22Rv1 (cell line): ENCODE data around the gene REXO4.

ENCODE experiments used
- H3K27ac ChIP-seq: fragments of 450-650 bp; 2 replicates; pipeline ENCODE4 v1.5.1; 2017
- ZFX ChIP-seq: fragments of 450-650 bp; IDR thresholded peaks from 2 replicates; pipeline ENCODE4 v1.6.1; 2017; ENCODE audit warnings: antibody characterized with exemption, borderline replicate concordance
- TF ChIP-seq, protein P1 (sequence below): fragments of 450-650 bp; IDR thresholded peaks from 2 replicates; pipeline ENCODE4 v1.5.1; 2017; ENCODE audit warnings: mild to moderate bottlenecking

Gene REXO4, protein sequence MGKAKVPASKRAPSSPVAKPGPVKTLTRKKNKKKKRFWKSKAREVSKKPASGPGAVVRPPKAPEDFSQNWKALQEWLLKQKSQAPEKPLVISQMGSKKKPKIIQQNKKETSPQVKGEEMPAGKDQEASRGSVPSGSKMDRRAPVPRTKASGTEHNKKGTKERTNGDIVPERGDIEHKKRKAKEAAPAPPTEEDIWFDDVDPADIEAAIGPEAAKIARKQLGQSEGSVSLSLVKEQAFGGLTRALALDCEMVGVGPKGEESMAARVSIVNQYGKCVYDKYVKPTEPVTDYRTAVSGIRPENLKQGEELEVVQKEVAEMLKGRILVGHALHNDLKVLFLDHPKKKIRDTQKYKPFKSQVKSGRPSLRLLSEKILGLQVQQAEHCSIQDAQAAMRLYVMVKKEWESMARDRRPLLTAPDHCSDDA

DNA sequence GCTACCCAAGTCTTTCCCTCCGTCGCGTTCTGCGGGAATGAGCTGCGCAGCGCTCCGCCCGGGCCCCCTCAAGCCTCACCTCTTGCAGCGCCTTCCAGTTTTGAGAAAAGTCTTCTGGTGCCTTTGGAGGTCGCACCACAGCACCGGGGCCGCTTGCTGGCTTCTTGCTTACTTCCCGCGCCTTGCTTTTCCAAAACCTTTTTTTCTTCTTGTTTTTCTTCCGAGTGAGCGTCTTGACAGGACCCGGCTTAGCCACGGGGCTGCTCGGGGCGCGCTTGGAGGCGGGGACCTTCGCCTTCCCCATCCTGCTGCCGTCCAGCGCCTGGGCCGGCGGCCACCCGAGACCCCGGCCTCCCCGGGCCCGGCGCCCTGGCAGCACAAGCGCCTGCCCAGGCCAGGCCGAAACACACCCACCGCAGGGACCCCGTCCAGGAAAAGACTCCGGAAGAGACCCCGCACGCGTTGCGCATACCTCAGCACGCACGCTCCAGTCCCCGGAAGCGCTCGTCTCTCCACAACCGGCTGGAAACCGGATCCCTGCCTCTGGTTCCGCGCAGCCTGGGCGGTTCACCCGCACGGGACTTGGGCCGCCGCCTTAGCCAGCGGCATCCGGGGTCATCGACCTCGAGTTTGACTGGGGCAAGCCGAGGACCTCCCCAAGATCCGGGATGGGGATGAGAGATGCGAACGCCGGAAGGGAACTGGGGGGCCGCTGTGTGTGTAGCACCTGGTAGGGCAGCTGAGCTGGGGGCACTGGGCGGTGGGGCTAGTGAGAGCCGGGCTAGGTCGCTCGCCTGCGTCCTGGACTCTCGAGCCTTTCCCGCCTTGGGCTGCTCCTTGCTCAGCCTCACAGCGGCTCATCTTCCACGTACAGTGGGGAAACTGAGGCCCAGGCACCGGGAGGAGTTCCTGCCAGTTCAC is at the start of gene REXO4:
Gene REXO4, minus strand, starts transcription at position 470 of the 921 bp plus-strand sequence. Its CDS starts 166 bp downstream, at position 304.
- TF ChIP-seq, protein P1, sequence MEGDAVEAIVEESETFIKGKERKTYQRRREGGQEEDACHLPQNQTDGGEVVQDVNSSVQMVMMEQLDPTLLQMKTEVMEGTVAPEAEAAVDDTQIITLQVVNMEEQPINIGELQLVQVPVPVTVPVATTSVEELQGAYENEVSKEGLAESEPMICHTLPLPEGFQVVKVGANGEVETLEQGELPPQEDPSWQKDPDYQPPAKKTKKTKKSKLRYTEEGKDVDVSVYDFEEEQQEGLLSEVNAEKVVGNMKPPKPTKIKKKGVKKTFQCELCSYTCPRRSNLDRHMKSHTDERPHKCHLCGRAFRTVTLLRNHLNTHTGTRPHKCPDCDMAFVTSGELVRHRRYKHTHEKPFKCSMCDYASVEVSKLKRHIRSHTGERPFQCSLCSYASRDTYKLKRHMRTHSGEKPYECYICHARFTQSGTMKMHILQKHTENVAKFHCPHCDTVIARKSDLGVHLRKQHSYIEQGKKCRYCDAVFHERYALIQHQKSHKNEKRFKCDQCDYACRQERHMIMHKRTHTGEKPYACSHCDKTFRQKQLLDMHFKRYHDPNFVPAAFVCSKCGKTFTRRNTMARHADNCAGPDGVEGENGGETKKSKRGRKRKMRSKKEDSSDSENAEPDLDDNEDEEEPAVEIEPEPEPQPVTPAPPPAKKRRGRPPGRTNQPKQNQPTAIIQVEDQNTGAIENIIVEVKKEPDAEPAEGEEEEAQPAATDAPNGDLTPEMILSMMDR, result no peak
- no peak for TF ChIP-seq ZFX

DNA sequence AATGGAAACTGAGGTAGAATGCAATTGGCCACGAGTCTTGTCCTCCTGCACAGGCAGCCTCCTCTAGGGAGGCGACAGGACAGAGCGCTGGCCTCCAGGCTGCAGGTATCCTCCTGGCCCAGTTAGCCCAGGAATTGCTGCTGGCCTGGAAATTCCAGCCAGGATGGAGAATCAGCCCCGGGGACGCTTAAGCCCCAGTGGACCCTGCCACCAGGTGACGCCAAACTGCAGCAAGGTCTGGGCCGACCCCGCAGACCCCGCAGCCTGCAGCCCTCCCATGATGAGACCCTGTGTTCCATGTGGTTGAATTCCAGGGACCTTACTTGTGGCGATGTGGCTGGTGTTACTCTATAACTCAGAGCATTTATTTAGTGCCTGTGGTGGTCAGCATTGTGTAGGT is 49.3 kb upstream of the REXO4 start:
- H3K27ac ChIP-seq, result no peak overlapping the region
- no peak for TF ChIP-seq ZFX
- TF ChIP-seq, protein P1, result no peak

More for the DNA sequence above, at the start of gene REXO4:
- peak within 1 kb of the TSS; percentile 83 for H3K27ac ChIP-seq

DNA sequence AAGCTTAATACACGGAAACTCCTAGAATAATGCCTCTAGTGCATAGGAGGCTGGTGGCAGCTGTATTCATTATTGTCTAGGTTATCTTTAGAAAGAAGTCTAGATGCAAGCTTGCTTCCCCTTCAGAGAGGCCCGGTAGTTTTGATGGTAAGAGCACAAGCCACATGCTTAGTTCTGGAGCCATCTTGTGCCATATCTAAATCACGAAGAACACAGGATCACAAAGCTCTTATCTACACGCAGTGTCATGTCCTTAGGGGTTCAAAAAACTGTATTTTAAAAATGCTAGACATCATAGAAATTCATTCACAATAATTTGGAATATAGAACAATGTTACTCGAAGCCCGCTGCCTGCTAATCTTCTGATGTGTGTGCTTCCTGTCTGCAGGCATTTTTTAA is 48.2 kb upstream of the REXO4 start:
- no peak for TF ChIP-seq ZFX
- TF ChIP-seq, protein P1, result no peak
- H3K27ac ChIP-seq, result no peak overlapping the region

DNA sequence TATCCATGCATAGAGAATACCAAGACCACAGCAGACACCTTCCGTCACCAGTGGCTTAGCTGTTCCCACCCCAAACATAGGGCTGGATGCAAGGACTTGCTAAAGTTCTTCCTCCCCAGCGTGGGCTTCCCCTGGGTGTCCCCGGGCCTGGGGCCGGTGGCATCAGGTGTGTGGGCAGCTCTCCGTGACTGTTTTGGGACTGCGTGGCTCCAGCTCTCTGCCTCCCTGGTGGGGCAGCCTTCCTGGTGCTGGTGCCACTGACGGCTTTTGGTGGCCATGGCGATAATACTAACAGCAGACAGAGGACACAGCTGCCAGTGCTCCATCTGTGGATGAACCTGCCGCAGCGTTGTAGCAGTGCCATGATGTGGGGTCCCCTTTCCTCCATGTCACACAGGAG is 46.8 kb upstream of the REXO4 start:
- H3K27ac ChIP-seq, result no peak overlapping the region
- TF ChIP-seq, protein P1, result no peak
- no peak for TF ChIP-seq ZFX

DNA sequence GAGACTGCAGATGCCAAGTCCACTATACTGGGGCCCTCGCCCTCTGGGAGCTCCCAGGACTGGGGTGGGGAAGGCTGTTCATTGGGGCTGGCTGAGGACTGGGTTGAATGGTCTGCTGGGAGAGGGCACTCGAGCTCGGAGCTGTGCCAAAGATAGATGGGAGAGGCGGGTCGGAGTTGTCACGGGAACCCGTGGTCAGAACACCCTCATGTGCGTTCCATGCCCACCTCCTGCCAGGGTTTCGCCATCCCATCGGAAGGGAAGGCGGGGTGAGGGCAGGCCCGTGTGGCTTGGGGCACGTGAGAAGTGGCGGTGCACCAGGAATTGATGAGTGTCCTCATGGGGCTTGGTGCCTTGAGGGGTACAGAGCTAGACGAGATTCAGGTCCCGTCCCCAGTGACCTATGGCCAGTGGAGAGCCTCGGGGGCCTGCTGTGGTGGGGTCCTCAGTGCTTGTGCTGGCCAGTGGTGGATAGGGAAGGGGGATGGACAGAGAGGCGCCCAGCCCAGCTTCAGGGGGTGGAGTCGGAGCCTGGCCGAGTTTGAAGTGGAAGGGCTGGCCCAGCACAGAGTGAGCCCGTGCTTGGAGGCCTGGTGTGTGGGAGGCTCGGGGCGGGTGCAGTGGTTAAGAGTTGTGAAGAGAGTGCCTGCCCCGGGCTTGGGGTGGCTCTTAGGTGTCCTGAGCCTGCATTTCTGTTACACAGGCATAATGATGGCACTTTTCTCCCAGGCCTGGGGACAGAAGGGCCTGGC is 46.2 kb upstream of the REXO4 start:
- TF ChIP-seq, protein P1, result no peak
- no peak for TF ChIP-seq ZFX
- no peak overlapping the region for H3K27ac ChIP-seq

DNA sequence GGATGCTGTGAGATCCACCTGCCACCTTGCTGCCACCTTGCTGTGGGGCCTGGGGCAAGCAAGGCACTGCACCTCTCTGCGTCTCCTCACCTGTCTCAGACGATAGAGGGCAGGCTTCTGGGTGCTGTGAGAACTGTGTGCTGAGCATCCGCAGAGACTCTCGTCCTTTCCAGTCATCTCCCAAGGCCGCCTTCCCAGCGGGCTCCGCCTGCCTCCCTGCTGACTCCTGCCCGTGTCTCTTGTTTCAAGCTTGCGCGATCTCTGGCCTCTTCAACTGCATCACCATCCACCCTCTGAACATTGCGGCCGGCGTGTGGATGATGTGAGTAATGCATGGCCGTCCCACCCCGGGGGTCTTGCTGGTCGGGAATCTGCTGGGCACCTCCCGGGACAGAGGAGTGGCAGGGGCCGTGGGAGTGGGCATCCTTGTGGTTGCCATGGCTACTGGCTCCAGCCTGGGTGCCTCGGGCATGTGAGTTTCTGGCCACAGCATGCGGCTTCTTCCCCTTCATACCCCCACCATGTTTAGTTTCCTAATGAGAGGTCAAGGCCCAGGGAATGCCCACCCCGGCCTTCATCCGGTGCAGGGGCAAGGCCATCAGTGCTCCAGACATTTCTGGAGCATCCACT is 45.5 kb upstream of the REXO4 start:
- no peak for TF ChIP-seq ZFX
- TF ChIP-seq, protein P1, result peak; percentile 51
- no peak overlapping the region for H3K27ac ChIP-seq
